SU-DHL-6 (cell line): ENCODE measurements around the gene ZBTB8B.

Source experiments
- H2AFZ ChIP-seq: fragments of 200-600 bp; sonication (generic); 2 replicates; pipeline ENCODE4 v1.6.1; 2014; ENCODE audit warnings: low read depth, mild to moderate bottlenecking, moderate library complexity, mixed read lengths, antibody characterized with exemption, low read length; ENCODE audit not compliant: severe bottlenecking
- H3F3A ChIP-seq: fragments of 200-600 bp; shearing (Covaris generic); 2 replicates; pipeline ENCODE4 v1.6.0; 2016; ENCODE audit warnings: antibody characterized with exemption, mild to moderate bottlenecking; ENCODE audit not compliant: insufficient read depth
- H3K27ac ChIP-seq: fragments of 200-600 bp; sonication (generic); 2 replicates; pipeline ENCODE4 v1.5.1; 2016; ENCODE audit warnings: low read depth, mild to moderate bottlenecking, low read length, moderate library complexity, mixed read lengths
- H3K27me3 ChIP-seq: fragments of 200-600 bp; sonication (generic), shearing (Covaris generic); 2 replicates; pipeline ENCODE4 v1.6.0; 2014; ENCODE audit warnings: mild to moderate bottlenecking, low read length
- H3K36me3 ChIP-seq: fragments of 200-600 bp; sonication (generic); 2 replicates; pipeline ENCODE4 v1.6.1; 2014; ENCODE audit warnings: mild to moderate bottlenecking, low read length, mixed read lengths
- H3K4me2 ChIP-seq: fragments of 300-600, 200-600 bp; shearing (Covaris generic), sonication (generic); 2 replicates; pipeline ENCODE4 v1.6.0; 2014; ENCODE audit warnings: low read length, low read depth, mild to moderate bottlenecking; ENCODE audit not compliant: poor library complexity, severe bottlenecking
- H3K4me3 ChIP-seq: fragments of 200-600 bp; sonication (generic); 2 replicates; pipeline ENCODE4 v1.5.1; 2014; ENCODE audit warnings: antibody characterized with exemption, low read length, mild to moderate bottlenecking, mixed read lengths; ENCODE audit not compliant: insufficient read depth, poor library complexity, severe bottlenecking
- H3K79me2 ChIP-seq: fragments of 200-600 bp; sonication (generic); 2 replicates; pipeline ENCODE4 v1.6.1; 2014; ENCODE audit warnings: mild to moderate bottlenecking, low read length, moderate library complexity; ENCODE audit not compliant: insufficient read depth
- H3K9ac ChIP-seq: fragments of 200-600 bp; sonication (generic); 2 replicates; pipeline ENCODE4 v1.7.0; 2014; ENCODE audit warnings: mild to moderate bottlenecking, low read length
- H3K9me2 ChIP-seq: fragments of 200-600 bp; sonication (generic); replicated peaks from 2 replicates; pipeline ENCODE4 v1.6.1; 2014; ENCODE audit warnings: low read length; ENCODE audit not compliant: insufficient read depth
- H3K9me3 ChIP-seq: fragments of 200-600 bp; sonication (generic); 2 replicates; pipeline ENCODE4 v1.6.1; 2014; ENCODE audit warnings: low read length, mixed read lengths; ENCODE audit not compliant: insufficient read depth
- H4K20me1 ChIP-seq: fragments of 200-600 bp; sonication (generic); 2 replicates; pipeline ENCODE4 v1.6.1; 2014; ENCODE audit warnings: low read depth, mild to moderate bottlenecking, antibody characterized with exemption, low read length, moderate library complexity, mixed read lengths
- EZH2phosphoT487 ChIP-seq: fragments of 200-600 bp; sonication (generic), shearing (Covaris generic); conservative IDR thresholded peaks from 2 replicates; pipeline ENCODE4 v1.6.1; 2018; ENCODE audit warnings: mild to moderate bottlenecking, antibody characterized with exemption, low read length, moderate library complexity, mixed read lengths
- TF ChIP-seq, protein P1 (sequence below): fragments of 200-600 bp; sonication (generic); IDR thresholded peaks from one replicate; pipeline ENCODE4 v1.5.1; 2017; ENCODE audit warnings: antibody characterized with exemption, mild to moderate bottlenecking, low read length, moderate library complexity; ENCODE audit not compliant: insufficient read depth, poor library complexity, severe bottlenecking

The ZBTB8B gene

DNA sequence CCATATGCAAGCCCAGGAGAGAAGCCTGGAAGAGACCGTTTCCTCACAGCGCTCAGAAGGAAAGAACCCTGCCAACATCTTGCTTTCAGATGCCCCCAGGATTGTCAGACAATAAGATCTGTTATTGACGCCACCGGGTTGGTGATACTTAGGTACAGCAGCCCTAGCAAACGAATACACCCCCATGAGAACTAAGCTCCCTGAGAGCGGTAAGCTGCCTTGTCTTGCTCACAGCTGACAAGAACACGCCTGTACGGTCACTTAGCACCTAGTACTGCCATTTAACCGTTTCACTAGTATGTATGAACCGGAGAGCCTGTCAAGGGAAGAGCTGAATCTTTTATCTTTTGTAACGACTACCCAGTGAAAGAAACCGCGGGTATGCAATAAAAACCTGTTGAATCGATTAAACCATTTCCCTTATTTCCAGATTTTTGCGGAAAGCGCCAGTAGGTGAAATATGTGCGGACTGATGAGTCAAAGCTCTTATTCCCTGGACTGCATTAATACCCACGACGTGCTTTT, 619 bp upstream of the ZBTB8B start:
- H3K27me3 ChIP-seq = no peaks in the 10 kb centered on the region
- no peak overlapping the region for H2AFZ ChIP-seq
- H3K79me2 ChIP-seq = no peaks in the 10 kb centered on the region
- H3K9me2 ChIP-seq = no peaks in the 10 kb centered on the region
- H3K9ac ChIP-seq = no peak overlapping the region
- TF ChIP-seq EZH2phosphoT487 = no peak
- TF ChIP-seq, protein P1, sequence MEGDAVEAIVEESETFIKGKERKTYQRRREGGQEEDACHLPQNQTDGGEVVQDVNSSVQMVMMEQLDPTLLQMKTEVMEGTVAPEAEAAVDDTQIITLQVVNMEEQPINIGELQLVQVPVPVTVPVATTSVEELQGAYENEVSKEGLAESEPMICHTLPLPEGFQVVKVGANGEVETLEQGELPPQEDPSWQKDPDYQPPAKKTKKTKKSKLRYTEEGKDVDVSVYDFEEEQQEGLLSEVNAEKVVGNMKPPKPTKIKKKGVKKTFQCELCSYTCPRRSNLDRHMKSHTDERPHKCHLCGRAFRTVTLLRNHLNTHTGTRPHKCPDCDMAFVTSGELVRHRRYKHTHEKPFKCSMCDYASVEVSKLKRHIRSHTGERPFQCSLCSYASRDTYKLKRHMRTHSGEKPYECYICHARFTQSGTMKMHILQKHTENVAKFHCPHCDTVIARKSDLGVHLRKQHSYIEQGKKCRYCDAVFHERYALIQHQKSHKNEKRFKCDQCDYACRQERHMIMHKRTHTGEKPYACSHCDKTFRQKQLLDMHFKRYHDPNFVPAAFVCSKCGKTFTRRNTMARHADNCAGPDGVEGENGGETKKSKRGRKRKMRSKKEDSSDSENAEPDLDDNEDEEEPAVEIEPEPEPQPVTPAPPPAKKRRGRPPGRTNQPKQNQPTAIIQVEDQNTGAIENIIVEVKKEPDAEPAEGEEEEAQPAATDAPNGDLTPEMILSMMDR = no peak
- H3K27ac ChIP-seq = no peak overlapping the region
- H3K9me3 ChIP-seq = no peaks in the 10 kb centered on the region
- H3K4me2 ChIP-seq = no peak overlapping the region
- H4K20me1 ChIP-seq = no peaks in the 10 kb centered on the region
- H3F3A ChIP-seq = no peaks in the 10 kb centered on the region
- H3K4me3 ChIP-seq = no peak overlapping the region
- no peaks in the 10 kb centered on the region for H3K36me3 ChIP-seq

DNA sequence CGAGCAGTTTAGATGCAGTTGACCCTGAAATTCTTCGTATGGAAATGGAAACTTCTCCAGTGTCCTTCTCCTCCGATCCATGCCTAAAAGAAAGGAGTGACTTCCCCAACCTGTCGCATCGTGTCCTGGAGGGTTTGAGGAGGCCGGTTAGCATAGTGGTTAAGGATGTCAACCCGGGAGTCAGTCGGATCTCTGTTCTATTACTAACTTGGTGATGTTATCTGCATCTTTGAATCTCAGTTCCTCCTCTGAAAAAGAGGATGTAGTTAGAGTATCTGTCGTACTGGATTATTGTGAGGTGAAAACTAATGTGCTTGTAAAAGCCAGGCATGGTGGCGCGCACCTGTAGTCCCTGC, 684 bp downstream of the ZBTB8B start:
- TF ChIP-seq, protein P1 = no peak
- TF ChIP-seq EZH2phosphoT487 = no peak
- H3K9ac ChIP-seq = no peak overlapping the region
- no peaks in the 10 kb centered on the region for H3K79me2 ChIP-seq
- no peak overlapping the region for H3K4me3 ChIP-seq
- no peaks in the 10 kb centered on the region for H3K27me3 ChIP-seq
- no peaks in the 10 kb centered on the region for H3K9me3 ChIP-seq
- H3K4me2 ChIP-seq = no peak overlapping the region
- H3K36me3 ChIP-seq = no peaks in the 10 kb centered on the region
- no peak overlapping the region for H3K27ac ChIP-seq
- H3K9me2 ChIP-seq = no peaks in the 10 kb centered on the region
- H4K20me1 ChIP-seq = no peaks in the 10 kb centered on the region
- H2AFZ ChIP-seq = no peak overlapping the region
- H3F3A ChIP-seq = no peaks in the 10 kb centered on the region

DNA sequence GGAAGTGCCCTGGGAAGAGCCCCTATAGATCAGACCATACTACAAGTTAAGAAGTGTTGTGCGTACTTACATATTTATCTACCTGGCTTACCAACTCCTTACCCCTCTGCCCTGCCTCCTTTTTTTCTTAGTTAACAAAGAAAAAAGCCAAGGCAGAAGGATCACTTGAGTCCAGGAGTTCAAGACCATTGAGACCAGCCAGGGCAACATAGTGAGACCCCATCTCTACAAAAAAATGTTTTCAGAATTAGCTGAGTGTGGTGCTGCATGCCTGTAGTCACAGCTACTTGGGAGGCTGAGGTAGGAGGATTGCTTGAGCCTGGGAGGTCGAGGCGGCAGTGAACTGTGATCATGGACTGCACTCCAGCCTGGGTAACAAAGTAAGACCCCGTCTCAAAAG, 1.9 kb downstream of the ZBTB8B start:
- no peak overlapping the region for H2AFZ ChIP-seq
- no peak overlapping the region for H3K9ac ChIP-seq
- H3K27me3 ChIP-seq = no peaks in the 10 kb centered on the region
- H4K20me1 ChIP-seq = no peaks in the 10 kb centered on the region
- H3F3A ChIP-seq = no peaks in the 10 kb centered on the region
- H3K4me3 ChIP-seq = no peak overlapping the region
- H3K79me2 ChIP-seq = no peaks in the 10 kb centered on the region
- no peaks in the 10 kb centered on the region for H3K9me2 ChIP-seq
- TF ChIP-seq, protein P1 = no peak
- no peak for TF ChIP-seq EZH2phosphoT487
- no peak overlapping the region for H3K4me2 ChIP-seq
- no peaks in the 10 kb centered on the region for H3K9me3 ChIP-seq
- no peak overlapping the region for H3K27ac ChIP-seq
- no peaks in the 10 kb centered on the region for H3K36me3 ChIP-seq

DNA sequence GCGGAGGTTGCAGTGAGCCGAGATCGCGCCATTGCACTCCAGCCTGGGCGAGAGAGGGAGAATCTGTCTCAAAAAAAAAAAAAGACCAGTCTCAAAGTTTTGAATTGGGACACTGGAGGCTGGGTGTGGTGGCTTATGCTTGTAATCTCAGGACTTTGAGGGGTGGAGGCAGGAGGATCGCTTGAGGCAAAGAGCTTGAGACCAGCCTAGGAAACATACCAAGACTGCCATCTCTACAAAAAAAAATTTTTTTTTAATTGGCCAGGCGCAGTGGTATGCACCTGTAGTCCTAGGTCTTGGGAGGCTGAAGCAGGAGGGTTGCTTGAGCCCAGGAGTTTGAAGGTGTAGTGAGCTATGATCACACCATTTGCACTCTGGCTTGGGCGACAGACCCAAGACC, 3.9 kb downstream of the ZBTB8B start:
- Histone ChIP-seq H3K4me3 (no peak overlapping the region), H3K9me2 (no peaks in the 10 kb centered on the region), H3K36me3 (no peaks in the 10 kb centered on the region), H3K79me2 (no peaks in the 10 kb centered on the region), H4K20me1 (no peaks in the 10 kb centered on the region), H3K9me3 (no peaks in the 10 kb centered on the region), H3K27ac (no peak overlapping the region), H3K9ac (no peak overlapping the region), H3F3A (no peaks in the 10 kb centered on the region), H3K4me2 (no peak overlapping the region), H2AFZ (no peak overlapping the region), H3K27me3 (no peaks in the 10 kb centered on the region; the same call in 1 of the 2 replicates)
- TF ChIP-seq, protein P1 = no peak
